ENCODE results near the gene ADAM33.

DNA sequence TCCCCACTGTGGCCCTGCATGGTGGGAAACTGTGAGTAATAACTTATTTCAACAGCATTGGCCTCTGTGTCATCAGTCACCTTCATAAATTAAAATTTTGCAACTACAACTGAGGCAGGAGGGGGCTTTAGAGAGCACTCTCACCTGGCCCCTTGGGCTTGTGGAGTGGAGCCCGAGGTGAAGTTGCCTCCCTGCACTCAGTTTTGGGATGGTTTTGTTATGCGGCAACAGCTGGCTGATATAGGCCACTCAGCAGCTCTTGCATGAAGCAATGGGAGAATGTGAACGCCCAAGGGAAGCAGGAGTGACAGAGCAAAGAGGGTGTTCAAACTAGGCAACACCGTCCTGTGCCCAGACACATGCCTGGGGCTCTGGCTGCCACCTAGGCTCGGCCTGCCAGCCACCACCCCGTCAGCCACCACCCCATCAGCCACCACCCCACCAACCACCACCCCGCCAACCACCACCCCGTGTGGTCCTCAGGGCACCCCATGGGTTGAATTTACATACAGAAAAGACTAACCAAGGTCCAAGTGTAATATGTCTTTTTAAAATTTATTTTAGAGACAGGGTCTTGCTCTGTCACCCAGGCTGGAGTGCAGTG lies 14.3 kb downstream of the ADAM33 start:
- TF ChIP-seq, protein P1, sequence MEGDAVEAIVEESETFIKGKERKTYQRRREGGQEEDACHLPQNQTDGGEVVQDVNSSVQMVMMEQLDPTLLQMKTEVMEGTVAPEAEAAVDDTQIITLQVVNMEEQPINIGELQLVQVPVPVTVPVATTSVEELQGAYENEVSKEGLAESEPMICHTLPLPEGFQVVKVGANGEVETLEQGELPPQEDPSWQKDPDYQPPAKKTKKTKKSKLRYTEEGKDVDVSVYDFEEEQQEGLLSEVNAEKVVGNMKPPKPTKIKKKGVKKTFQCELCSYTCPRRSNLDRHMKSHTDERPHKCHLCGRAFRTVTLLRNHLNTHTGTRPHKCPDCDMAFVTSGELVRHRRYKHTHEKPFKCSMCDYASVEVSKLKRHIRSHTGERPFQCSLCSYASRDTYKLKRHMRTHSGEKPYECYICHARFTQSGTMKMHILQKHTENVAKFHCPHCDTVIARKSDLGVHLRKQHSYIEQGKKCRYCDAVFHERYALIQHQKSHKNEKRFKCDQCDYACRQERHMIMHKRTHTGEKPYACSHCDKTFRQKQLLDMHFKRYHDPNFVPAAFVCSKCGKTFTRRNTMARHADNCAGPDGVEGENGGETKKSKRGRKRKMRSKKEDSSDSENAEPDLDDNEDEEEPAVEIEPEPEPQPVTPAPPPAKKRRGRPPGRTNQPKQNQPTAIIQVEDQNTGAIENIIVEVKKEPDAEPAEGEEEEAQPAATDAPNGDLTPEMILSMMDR (IDR thresholded peaks at IDR 0.05; ENCODE audit: control extremely low read depth in 1 of 3, insufficient read depth in 1 of 3, low read depth in 1 of 3, low read length in 3 of 3): no peak
- no peak for TF ChIP-seq ZNF274 (IDR thresholded peaks at IDR 0.05; ENCODE audit: borderline replicate concordance, extremely low read depth, low read length)

Measured in H1 (cell line).